ENCODE results near the gene UBA3.

- TF ChIP-seq CTCF (IDR thresholded peaks at IDR 0.05), result no peak
- TF ChIP-seq POLR2AphosphoS5 (IDR thresholded peaks at IDR 0.05), result no peak
- no peak for TF ChIP-seq POLR2A (IDR thresholded peaks at IDR 0.05)
- no peak for TF ChIP-seq EP300 (IDR thresholded peaks at IDR 0.05)
Observed at GRCh38 chr3:69058180-69058946, 21.8 kb downstream of the UBA3 start.

Data from stomach (tissue), 4 donors.